Mammary epithelial cell (primary cell): ENCODE measurements around the gene MED16.

Source experiments
- EZH2 ChIP-seq: IDR thresholded peaks from 2 replicates; pipeline ENCODE4 v1.6.1; 2012; ENCODE audit warnings: low read length, inconsistent platforms, borderline replicate concordance
- TF ChIP-seq, protein P1 (sequence below), 2 donors: IDR thresholded peaks in 1 of 2; conservative IDR thresholded peaks in 1 of 2; 2 replicates each; pipeline ENCODE4 v1.5.1; 2011 to 2012; ENCODE audit warnings: inconsistent platforms in 2 of 2, low read length in 2 of 2, mild to moderate bottlenecking in 2 of 2, control low read depth in 1 of 2, low read depth in 1 of 2; ENCODE audit not compliant: insufficient read depth in 1 of 2; ENCODE audit errors: extremely low read depth in 1 of 2

GRCh38 chr19:831407-832369, 61.3 kb downstream of the MED16 start:
- TF ChIP-seq, protein P1, sequence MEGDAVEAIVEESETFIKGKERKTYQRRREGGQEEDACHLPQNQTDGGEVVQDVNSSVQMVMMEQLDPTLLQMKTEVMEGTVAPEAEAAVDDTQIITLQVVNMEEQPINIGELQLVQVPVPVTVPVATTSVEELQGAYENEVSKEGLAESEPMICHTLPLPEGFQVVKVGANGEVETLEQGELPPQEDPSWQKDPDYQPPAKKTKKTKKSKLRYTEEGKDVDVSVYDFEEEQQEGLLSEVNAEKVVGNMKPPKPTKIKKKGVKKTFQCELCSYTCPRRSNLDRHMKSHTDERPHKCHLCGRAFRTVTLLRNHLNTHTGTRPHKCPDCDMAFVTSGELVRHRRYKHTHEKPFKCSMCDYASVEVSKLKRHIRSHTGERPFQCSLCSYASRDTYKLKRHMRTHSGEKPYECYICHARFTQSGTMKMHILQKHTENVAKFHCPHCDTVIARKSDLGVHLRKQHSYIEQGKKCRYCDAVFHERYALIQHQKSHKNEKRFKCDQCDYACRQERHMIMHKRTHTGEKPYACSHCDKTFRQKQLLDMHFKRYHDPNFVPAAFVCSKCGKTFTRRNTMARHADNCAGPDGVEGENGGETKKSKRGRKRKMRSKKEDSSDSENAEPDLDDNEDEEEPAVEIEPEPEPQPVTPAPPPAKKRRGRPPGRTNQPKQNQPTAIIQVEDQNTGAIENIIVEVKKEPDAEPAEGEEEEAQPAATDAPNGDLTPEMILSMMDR (conservative IDR thresholded peaks at IDR 0.05 in 1 of 2, IDR thresholded peaks at IDR 0.05 in 1 of 2; ENCODE audit: extremely low read depth in 1 of 2, insufficient read depth in 1 of 2, low read depth in 1 of 2, low read length in 2 of 2) = no peak
- TF ChIP-seq EZH2 = no peak
